Measurements from ENCODE around the gene IGDCC3. TPM values are rescaled to one million over a fixed set of nuclear protein-coding genes. Genes with fewer than 3 reads are reported as not detected.

The IGDCC3 gene
- total RNA-seq, 6 experiments from 2014 or later: not detected

GRCh38 chr15:65368302-65369211 lies 9.2 kb downstream of the IGDCC3 start:
- no peak overlapping the region for H3K4me3 Mint-ChIP-seq
- no peaks in the 10 kb centered on the region for H3K9me3 Mint-ChIP-seq
- DNase-seq: no peak
- peaks cover 38% of the 10 kb centered on the region for H3K27me3 Mint-ChIP-seq (ENCODE audit: insufficient read depth)
- no peaks in the 10 kb centered on the region for H3K36me3 Mint-ChIP-seq (ENCODE audit: low read depth)
- TF ChIP-seq, protein P1, sequence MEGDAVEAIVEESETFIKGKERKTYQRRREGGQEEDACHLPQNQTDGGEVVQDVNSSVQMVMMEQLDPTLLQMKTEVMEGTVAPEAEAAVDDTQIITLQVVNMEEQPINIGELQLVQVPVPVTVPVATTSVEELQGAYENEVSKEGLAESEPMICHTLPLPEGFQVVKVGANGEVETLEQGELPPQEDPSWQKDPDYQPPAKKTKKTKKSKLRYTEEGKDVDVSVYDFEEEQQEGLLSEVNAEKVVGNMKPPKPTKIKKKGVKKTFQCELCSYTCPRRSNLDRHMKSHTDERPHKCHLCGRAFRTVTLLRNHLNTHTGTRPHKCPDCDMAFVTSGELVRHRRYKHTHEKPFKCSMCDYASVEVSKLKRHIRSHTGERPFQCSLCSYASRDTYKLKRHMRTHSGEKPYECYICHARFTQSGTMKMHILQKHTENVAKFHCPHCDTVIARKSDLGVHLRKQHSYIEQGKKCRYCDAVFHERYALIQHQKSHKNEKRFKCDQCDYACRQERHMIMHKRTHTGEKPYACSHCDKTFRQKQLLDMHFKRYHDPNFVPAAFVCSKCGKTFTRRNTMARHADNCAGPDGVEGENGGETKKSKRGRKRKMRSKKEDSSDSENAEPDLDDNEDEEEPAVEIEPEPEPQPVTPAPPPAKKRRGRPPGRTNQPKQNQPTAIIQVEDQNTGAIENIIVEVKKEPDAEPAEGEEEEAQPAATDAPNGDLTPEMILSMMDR (IDR thresholded peaks at IDR 0.05): no peak
- no peak overlapping the region for H3K27ac Mint-ChIP-seq
- no peaks in the 10 kb centered on the region; the same call in 1 of the 2 replicates for H3K4me1 Mint-ChIP-seq (ENCODE audit: low read depth)

DNA sequence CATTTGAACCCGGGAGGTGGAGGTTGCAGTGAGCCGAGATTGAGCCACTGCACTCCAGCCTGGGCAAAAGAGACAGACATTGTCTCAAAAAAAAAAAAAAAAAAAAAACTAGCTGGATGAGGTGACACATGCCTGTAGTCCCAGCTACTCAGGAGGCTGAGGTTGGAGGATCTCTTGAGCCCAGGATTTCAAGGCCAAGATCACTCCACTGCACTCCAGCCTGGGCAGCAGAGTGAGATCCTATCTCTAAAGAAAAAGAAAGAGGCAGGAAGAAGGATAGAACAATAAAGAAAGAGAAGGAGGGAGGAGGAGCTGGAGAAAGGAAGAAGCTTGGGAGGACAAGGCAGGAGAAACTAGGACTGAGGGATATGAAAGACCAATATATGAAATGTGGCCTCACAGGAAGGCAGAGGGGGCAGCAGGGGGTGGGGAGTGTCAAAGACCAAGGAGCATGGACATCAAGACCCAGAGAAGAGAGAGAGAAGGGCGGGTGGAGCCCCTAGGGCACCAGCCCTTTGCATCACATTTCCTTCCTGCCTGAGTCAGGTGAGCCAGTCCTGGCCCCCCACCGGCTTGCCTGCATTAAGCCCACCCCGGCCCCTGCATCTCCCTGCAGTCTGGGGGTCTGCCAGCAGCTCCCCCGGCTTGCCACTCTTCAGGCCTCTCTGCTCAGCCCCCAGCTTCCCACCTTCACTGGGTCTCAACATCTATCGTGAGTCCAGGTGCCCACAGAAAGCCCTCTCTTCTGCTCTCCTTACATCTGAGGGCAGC lies 11.5 kb downstream of the IGDCC3 start:
- no peak for DNase-seq
- Mint-ChIP-seq H3K4me3 (no peak overlapping the region), H3K27me3 (ENCODE audit: insufficient read depth) (peaks cover 33% of the 10 kb centered on the region), H3K27ac (no peak overlapping the region; the same call in 1 of the 2 replicates), H3K36me3 (ENCODE audit: low read depth) (no peaks in the 10 kb centered on the region), H3K9me3 (no peaks in the 10 kb centered on the region), H3K4me1 (ENCODE audit: low read depth) (no peaks in the 10 kb centered on the region; the same call in 1 of the 2 replicates)
- TF ChIP-seq, protein P1 (IDR thresholded peaks at IDR 0.05): no peak

- Mint-ChIP-seq H3K4me1 (ENCODE audit: low read depth) (no peaks in the 10 kb centered on the region; the same call in 1 of the 2 replicates), H3K27me3 (ENCODE audit: insufficient read depth) (peaks cover 30% of the 10 kb centered on the region), H3K9me3 (no peaks in the 10 kb centered on the region), H3K36me3 (ENCODE audit: low read depth) (no peaks in the 10 kb centered on the region), H3K4me3 (no peak overlapping the region), H3K27ac (no peak overlapping the region)
- TF ChIP-seq, protein P1 (IDR thresholded peaks at IDR 0.05): no peak
- DNase-seq: no peak
Measured at GRCh38 chr15:65365229-65365628, 12.6 kb downstream of the IGDCC3 start.

DNA sequence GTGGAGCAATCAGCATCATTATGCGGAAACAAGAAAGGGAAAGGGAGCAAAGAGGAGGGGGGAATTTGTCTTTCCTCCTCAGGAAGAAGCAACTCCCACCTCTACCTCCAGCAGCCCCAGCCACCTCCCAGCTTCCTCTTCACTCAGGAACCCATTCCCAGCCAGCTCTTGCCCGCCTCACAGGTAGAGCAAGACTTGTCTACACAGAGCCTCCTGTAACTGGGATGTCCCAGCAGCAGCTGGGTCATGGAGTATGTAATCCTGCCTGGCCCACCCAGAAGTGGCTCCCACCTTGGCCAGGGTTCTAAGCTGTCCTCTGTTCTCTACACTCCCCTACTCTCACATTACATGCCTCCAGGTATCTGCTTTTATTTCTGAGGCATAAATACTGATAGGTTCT lies 14.0 kb downstream of the IGDCC3 start:
- Mint-ChIP-seq H3K4me1 (ENCODE audit: low read depth) (no peaks in the 10 kb centered on the region; the same call in 1 of the 2 replicates), H3K9me3 (no peaks in the 10 kb centered on the region), H3K27ac (no peak overlapping the region), H3K27me3 (ENCODE audit: insufficient read depth) (peaks cover 38% of the 10 kb centered on the region), H3K36me3 (ENCODE audit: low read depth) (no peaks in the 10 kb centered on the region), H3K4me3 (no peak overlapping the region)
- DNase-seq: no peak
- TF ChIP-seq, protein P1 (IDR thresholded peaks at IDR 0.05): no peak

DNA sequence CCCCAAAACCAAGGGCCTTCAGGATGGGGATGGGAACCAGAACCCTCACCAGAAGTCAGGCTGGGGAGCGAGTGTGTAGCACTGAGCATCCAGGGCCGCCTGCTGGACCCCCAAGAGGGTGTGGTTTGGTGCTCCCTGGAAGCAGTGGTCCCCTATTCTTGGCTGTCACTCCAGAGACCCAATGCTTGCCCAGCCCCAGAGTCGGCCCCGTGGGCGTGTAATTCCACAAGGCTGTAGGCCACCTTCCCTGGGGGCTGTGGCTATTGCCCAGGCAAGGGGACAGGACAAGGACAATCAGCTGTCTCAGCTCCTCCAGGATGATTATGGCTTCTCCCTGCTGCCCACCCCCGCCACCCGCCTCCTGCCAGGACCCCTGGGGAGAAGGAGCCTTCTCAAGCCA lies 14.5 kb downstream of the IGDCC3 start:
- peaks cover 38% of the 10 kb centered on the region for H3K27me3 Mint-ChIP-seq (ENCODE audit: insufficient read depth)
- TF ChIP-seq, protein P1 (IDR thresholded peaks at IDR 0.05): no peak
- H3K36me3 Mint-ChIP-seq (ENCODE audit: low read depth): no peaks in the 10 kb centered on the region
- no peaks in the 10 kb centered on the region; the same call in 1 of the 2 replicates for H3K4me1 Mint-ChIP-seq (ENCODE audit: low read depth)
- H3K27ac Mint-ChIP-seq: no peak overlapping the region
- no peaks in the 10 kb centered on the region for H3K9me3 Mint-ChIP-seq
- no peak for DNase-seq
- H3K4me3 Mint-ChIP-seq: no peak overlapping the region

Data from HFFc6 (cell line).